Neural cell (in vitro differentiated cells): ENCODE data around the gene GLE1.

Experiments
- EP300 ChIP-seq: fragments of 450-650 bp; conservative IDR thresholded peaks from 2 replicates; pipeline ENCODE4 v1.6.1; 2014; ENCODE audit warnings: antibody characterized with exemption, mild to moderate bottlenecking, moderate library complexity; ENCODE audit not compliant: poor library complexity, severe bottlenecking
- TAF1 ChIP-seq: IDR thresholded peaks from 2 replicates; pipeline ENCODE4 v1.6.1; 2012; ENCODE audit warnings: low read depth

DNA sequence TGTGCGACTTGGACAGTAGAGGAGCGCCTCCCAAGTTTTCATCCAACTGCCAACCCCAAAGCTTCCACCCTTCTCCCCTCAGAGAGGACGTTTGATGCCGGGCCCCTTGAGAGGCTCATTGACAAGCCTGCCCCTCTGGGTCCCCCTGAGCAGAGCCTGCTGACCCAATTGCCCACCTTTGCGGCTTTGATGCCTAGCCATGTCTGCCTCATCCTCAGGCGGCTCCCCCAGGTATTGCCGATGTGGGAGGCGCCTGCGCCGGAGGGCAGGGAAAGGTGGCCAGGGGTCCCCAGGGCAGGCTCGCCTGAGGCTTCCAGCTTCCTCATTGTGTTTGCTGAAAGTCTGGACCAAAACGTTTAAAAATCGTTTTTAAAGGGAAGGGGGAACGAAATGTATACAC, 47.3 kb upstream of the GLE1 start:
- TF ChIP-seq TAF1 (no peak), EP300 (no peak)
